ENCODE results near the gene EXOC6B. TPM values are rescaled to one million over a fixed set of nuclear protein-coding genes. Genes with fewer than 3 reads are reported as not detected.

The EXOC6B gene
- total RNA-seq, 6 experiments from 2014 or later: 7.8 to 15.1 (median 9.1) TPM

DNA sequence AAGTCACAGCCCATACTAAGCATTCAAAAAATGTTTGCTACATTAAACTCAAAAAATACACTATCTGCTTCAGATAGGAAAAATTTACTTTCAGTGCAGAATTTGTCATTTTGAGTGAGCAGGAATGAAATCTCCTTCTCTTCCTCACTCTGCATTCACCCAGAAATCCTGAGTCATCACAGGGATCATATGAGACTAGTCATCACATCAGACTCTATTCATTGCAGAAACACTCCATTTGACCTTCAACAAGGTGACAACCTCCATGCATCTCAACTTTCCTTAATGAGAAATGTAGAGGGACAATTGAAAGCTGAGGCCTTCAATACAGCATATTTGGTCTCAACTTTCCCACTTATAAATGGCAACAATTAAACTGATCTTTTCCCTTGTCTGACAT, 547.8 kb downstream of the EXOC6B start:
- TF ChIP-seq, protein P1, sequence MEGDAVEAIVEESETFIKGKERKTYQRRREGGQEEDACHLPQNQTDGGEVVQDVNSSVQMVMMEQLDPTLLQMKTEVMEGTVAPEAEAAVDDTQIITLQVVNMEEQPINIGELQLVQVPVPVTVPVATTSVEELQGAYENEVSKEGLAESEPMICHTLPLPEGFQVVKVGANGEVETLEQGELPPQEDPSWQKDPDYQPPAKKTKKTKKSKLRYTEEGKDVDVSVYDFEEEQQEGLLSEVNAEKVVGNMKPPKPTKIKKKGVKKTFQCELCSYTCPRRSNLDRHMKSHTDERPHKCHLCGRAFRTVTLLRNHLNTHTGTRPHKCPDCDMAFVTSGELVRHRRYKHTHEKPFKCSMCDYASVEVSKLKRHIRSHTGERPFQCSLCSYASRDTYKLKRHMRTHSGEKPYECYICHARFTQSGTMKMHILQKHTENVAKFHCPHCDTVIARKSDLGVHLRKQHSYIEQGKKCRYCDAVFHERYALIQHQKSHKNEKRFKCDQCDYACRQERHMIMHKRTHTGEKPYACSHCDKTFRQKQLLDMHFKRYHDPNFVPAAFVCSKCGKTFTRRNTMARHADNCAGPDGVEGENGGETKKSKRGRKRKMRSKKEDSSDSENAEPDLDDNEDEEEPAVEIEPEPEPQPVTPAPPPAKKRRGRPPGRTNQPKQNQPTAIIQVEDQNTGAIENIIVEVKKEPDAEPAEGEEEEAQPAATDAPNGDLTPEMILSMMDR (IDR thresholded peaks at IDR 0.05): no peak
- TF ChIP-seq POLR2A (IDR thresholded peaks at IDR 0.05): no peak
- peak in 1 of 4 donors; percentile 18 for ATAC-seq
- Histone ChIP-seq H3K36me3 (no peaks in the 10 kb centered on the region), H3K4me3 (no peak overlapping the region), H3K4me1 (peaks cover 0 to 7% (median 0%) of the 10 kb centered on the region in 4 donors), H3K27ac (no peak overlapping the region), H3K27me3 (no peaks in the 10 kb centered on the region), H3K9me3 (no peaks in the 10 kb centered on the region)
- no peak for DNase-seq
- intact Hi-C loops (cut with DNase I): no loop called here

DNA sequence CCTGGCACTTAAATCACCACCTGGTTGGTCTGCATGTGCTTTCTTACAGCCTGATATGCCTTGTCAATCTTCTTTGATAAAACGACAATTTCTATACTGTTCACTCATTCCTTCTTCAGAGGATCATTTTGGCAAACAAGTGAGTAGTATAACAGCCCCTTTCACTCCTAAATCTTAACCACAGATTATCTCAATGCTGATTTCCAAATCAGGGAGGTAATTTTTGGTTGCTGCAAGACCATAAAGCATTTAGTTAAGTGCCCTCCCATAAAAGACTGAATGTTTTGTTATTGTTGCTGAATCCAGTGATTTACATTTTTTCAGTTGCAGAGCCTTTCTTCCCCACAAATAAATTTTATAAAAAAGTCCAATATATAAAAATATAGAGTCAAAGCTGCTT, 549.0 kb downstream of the EXOC6B start:
- TF ChIP-seq, protein P1 (IDR thresholded peaks at IDR 0.05): no peak
- no peak for TF ChIP-seq POLR2A (IDR thresholded peaks at IDR 0.05)
- H3K36me3 ChIP-seq: no peaks in the 10 kb centered on the region
- no peak overlapping the region for H3K27ac ChIP-seq
- DNase-seq (no peak), ATAC-seq (no peak)
- no peaks in the 10 kb centered on the region for H3K27me3 ChIP-seq
- WGBS (ENCODE audit: insufficient coverage, low coverage, low lambda C conversion rate, missing lambda C conversion rate): 82% methylated on average over 1 of the region's 1 CpG
- no peak overlapping the region for H3K4me3 ChIP-seq
- intact Hi-C loops (cut with DNase I): no loop called here
- peaks cover 0 to 16% (median 2%) of the 10 kb centered on the region in 4 donors for H3K4me1 ChIP-seq
- H3K9me3 ChIP-seq: no peaks in the 10 kb centered on the region

DNA sequence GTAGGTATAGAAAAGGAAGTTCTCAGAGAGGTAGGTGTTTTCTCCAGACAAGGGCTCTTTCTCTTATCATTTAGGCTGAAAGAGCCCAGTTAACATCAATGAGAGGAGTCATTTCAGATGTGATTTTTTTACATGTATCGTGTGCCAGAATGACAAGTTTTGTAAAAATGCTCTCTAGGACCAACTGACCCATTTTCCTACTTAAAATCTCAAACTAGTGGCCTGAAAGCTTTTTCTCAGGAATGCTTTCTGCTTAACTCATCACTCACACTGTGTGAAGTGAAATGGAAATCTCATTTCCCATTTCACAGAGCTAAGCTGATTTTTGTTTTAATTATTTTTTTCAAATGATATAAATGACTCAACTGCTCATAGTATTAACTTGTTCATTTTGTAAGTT, 549.5 kb downstream of the EXOC6B start:
- ATAC-seq: no peak
- TF ChIP-seq POLR2A (IDR thresholded peaks at IDR 0.05): no peak
- TF ChIP-seq, protein P1 (IDR thresholded peaks at IDR 0.05): no peak
- DNase-seq: no peak
- no peak overlapping the region for H3K27ac ChIP-seq
- peaks cover 0 to 22% (median 2%) of the 10 kb centered on the region in 4 donors for H3K4me1 ChIP-seq
- H3K4me3 ChIP-seq: no peak overlapping the region
- H3K9me3 ChIP-seq: no peaks in the 10 kb centered on the region
- WGBS (ENCODE audit: insufficient coverage, low coverage, low lambda C conversion rate, missing lambda C conversion rate): 92% methylated on average over 1 of the region's 1 CpG
- H3K27me3 ChIP-seq: no peaks in the 10 kb centered on the region
- H3K36me3 ChIP-seq: no peaks in the 10 kb centered on the region
- intact Hi-C loops (cut with DNase I): no loop called here

DNA sequence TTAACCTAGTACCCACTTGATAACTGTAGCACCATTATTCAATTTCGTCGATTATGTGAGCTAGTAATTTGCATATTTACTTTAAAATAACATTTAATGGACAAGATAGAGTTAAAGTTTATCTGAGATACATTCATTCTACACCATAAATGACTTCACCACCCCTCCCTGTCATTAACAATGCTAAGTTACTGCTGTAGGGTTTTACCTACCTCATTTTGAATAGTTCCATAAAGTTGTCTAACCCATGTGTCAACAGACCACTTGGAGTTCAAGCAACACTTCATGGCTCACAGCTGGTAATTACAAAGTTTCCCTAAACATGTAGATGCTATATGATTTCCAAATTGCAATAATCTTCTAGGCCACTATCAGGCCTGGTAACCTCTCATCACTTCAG, 550.7 kb downstream of the EXOC6B start:
- DNase-seq: no peak
- 84% methylated on average over 2 of the region's 2 CpGs for WGBS (ENCODE audit: insufficient coverage, low coverage, low lambda C conversion rate, missing lambda C conversion rate)
- H3K4me1 ChIP-seq: peaks cover 0 to 23% (median 2%) of the 10 kb centered on the region in 4 donors
- intact Hi-C loops (cut with DNase I): no loop called here
- H3K27ac ChIP-seq: no peak overlapping the region
- H3K4me3 ChIP-seq: no peak overlapping the region
- no peaks in the 10 kb centered on the region for H3K9me3 ChIP-seq
- ATAC-seq: no peak
- H3K36me3 ChIP-seq: no peaks in the 10 kb centered on the region
- no peaks in the 10 kb centered on the region for H3K27me3 ChIP-seq
- TF ChIP-seq, protein P1 (IDR thresholded peaks at IDR 0.05): no peak
- no peak for TF ChIP-seq POLR2A (IDR thresholded peaks at IDR 0.05)

DNA sequence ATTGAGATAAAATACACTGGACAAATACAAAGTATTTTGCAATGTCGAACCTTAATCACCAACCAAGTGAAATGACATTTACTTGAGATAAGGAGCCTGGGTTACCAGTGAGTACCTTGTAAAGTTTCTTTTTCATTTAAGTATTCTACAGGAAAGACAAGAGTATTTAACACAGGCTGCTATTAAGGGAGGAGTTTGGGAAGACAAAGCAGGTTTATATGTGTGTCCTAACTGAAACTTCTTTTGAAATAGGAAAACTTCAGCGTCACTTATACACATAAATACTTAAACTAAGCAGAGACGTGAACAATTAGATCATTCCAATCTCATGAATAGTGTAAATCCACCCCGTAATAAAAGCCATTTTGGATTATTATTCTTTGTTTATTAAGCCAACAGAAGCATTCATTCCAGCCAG, 551.4 kb downstream of the EXOC6B start:
- Histone ChIP-seq H3K27ac (no peak overlapping the region), H3K9me3 (no peaks in the 10 kb centered on the region), H3K4me3 (no peak overlapping the region), H3K4me1 (peaks cover 0 to 23% (median 2%) of the 10 kb centered on the region in 4 donors), H3K27me3 (no peaks in the 10 kb centered on the region), H3K36me3 (no peaks in the 10 kb centered on the region)
- WGBS (ENCODE audit: insufficient coverage, low coverage, low lambda C conversion rate, missing lambda C conversion rate): 67% methylated on average over 4 of the region's 4 CpGs
- DNase-seq (no peak), ATAC-seq (peak in 1 of 4 donors; percentile 36)
- intact Hi-C loops (cut with DNase I): no loop called here
- no peak for TF ChIP-seq POLR2A (IDR thresholded peaks at IDR 0.05)
- TF ChIP-seq, protein P1 (IDR thresholded peaks at IDR 0.05): no peak
